IMR-90 (cell line): ENCODE measurements around the gene TAS2R40. TPM values are rescaled to one million over a fixed set of nuclear protein-coding genes. Genes with fewer than 3 reads are reported as not detected.

Experiments used
- ATAC-seq: fragments of 200-7000 bp; cut with Tn5 transposase; 2 replicates; pipeline ENCODE4 v1.9.1; 2020; ENCODE audit warnings: low read depth, mild to moderate bottlenecking, moderate library complexity
- BruUV-seq: library from RNA; stranded (reverse); fragments of 400-500 nt; replicated peaks from 2 replicates; lab custom pipeline; 2021; lab: Mats Ljungman, UMichigan
- CTCF ChIA-PET: fragments of 300-600 bp; formaldehyde crosslinking; extraction: SDS; loops from one replicate; lab custom pipeline; 2021; ENCODE audit warnings: antibody characterized with exemption; lab: Yijun Ruan, JAX
- POLR2A ChIA-PET: fragments of 300-600 bp; sonication (Branson Sonifier 250); formaldehyde crosslinking; loops from one replicate; lab custom pipeline; 2022; ENCODE audit warnings: antibody characterized with exemption; ENCODE audit not compliant: unreplicated experiment; lab: Charles Lee
- DNase-seq: peaks from one replicate; pipeline ENCODE4 v3.0.0; 2013
- H2AFZ ChIP-seq: replicated peaks from 2 replicates; pipeline ENCODE3; 2013; ENCODE audit warnings: low read length, mild to moderate bottlenecking; ENCODE audit not compliant: poor library complexity
- H2AK5ac ChIP-seq: 2 replicates; pipeline ENCODE4 v1.6.1; 2013; ENCODE audit warnings: low read depth, low read length, inconsistent platforms
- H2AK9ac ChIP-seq: replicated peaks from 2 replicates; pipeline ENCODE3; 2013; ENCODE audit warnings: mild to moderate bottlenecking, low read depth, low read length, moderate library complexity; ENCODE audit not compliant: poor library complexity
- H2BK120ac ChIP-seq: 2 replicates; pipeline ENCODE4 v1.6.1; 2013; ENCODE audit warnings: low read depth, low read length, inconsistent platforms
- H2BK15ac ChIP-seq: 3 replicates; pipeline ENCODE4 v1.6.1; 2013; ENCODE audit warnings: low read depth, low read length, inconsistent platforms
- H2BK20ac ChIP-seq: 2 replicates; pipeline ENCODE4 v1.6.1; 2013; ENCODE audit warnings: low read depth, mild to moderate bottlenecking, inconsistent platforms, low read length, moderate library complexity
- H2BK5ac ChIP-seq: 2 replicates; pipeline ENCODE4 v1.6.1; 2013; ENCODE audit warnings: mild to moderate bottlenecking, low read depth, low read length, inconsistent platforms; ENCODE audit not compliant: poor library complexity, severe bottlenecking
- H3K14ac ChIP-seq: replicated peaks from 2 replicates; pipeline ENCODE4 v1.6.1; 2013; ENCODE audit warnings: low read depth, low read length, inconsistent platforms
- H3K18ac ChIP-seq: 2 replicates; pipeline ENCODE4 v1.6.1; 2013; ENCODE audit warnings: low read depth, low read length, control low read depth
- H3K23ac ChIP-seq: 2 replicates; pipeline ENCODE4 v1.6.1; 2013; ENCODE audit warnings: low read depth, low read length, inconsistent platforms
- H3K27ac ChIP-seq: 2 replicates; pipeline ENCODE4 v1.5.1; 2013; ENCODE audit warnings: mild to moderate bottlenecking, control low read depth, low read length; ENCODE audit not compliant: insufficient read depth
- H3K27me3 ChIP-seq: 2 replicates; pipeline ENCODE4 v1.6.1; 2013; ENCODE audit warnings: low read length; ENCODE audit not compliant: control insufficient read depth, insufficient read depth
- H3K36me3 ChIP-seq: 2 replicates; pipeline ENCODE4 v1.6.1; 2013; ENCODE audit warnings: low read length, mixed read lengths; ENCODE audit not compliant: control insufficient read depth, insufficient read depth
- H3K4ac ChIP-seq: 2 replicates; pipeline ENCODE4 v1.6.1; 2013; ENCODE audit warnings: low read depth, low read length, inconsistent platforms
- H3K4me1 ChIP-seq: 2 replicates; pipeline ENCODE4 v1.6.1; 2013; ENCODE audit warnings: low read length, mixed read lengths; ENCODE audit not compliant: control insufficient read depth, insufficient read depth
- H3K4me2 ChIP-seq: 2 replicates; pipeline ENCODE4 v1.6.1; 2013; ENCODE audit warnings: low read depth, mild to moderate bottlenecking, control low read depth, low read length, moderate library complexity
- H3K4me3 ChIP-seq: 2 replicates; pipeline ENCODE4 v1.5.1; 2013; ENCODE audit warnings: low read depth, mild to moderate bottlenecking, control low read depth, low read length, moderate library complexity; ENCODE audit not compliant: insufficient read depth
- H3K56ac ChIP-seq: 2 replicates; pipeline ENCODE4 v1.6.1; 2013; ENCODE audit warnings: low read length, inconsistent platforms; ENCODE audit not compliant: insufficient read depth; ENCODE audit errors: extremely low read depth
- H3K79me1 ChIP-seq, 2 experiments: 2 replicates each; pipeline ENCODE4 v1.6.1; 2013; ENCODE audit warnings: low read length in 2 of 2, inconsistent platforms in 1 of 2, low read depth in 1 of 2
- H3K9ac ChIP-seq: 2 replicates; pipeline ENCODE4 v1.6.1; 2013; ENCODE audit warnings: low read depth, low read length, control low read depth
- H3K9me1 ChIP-seq: 2 replicates; pipeline ENCODE4 v1.6.1; 2013; ENCODE audit warnings: low read length, inconsistent platforms; ENCODE audit not compliant: insufficient read depth
- H3K9me3 ChIP-seq: 2 replicates; pipeline ENCODE4 v1.6.1; 2013; ENCODE audit warnings: low read length; ENCODE audit not compliant: control insufficient read depth, insufficient read depth
- H4K20me1 ChIP-seq: 2 replicates; pipeline ENCODE4 v1.6.1; 2013; ENCODE audit warnings: low read length, inconsistent platforms; ENCODE audit not compliant: insufficient read depth
- H4K5ac ChIP-seq: 2 replicates; pipeline ENCODE4 v1.6.1; 2013; ENCODE audit warnings: mild to moderate bottlenecking, low read depth, low read length, control low read depth
- H4K8ac ChIP-seq, 2 experiments: 2 replicates each; pipeline ENCODE4 v1.6.1; 2013; ENCODE audit warnings: low read depth in 2 of 2, low read length in 2 of 2, control low read depth in 1 of 2, inconsistent platforms in 1 of 2
- H4K91ac ChIP-seq: 2 replicates; pipeline ENCODE4 v1.6.1; 2013; ENCODE audit warnings: low read depth, low read length, inconsistent platforms; ENCODE audit not compliant: insufficient read depth
- FOS ChIP-seq: fragments of 150-350 bp; IDR thresholded peaks from 2 replicates; pipeline ENCODE4 v1.6.1; 2016; ENCODE audit warnings: low read depth, low read length
- MXI1 ChIP-seq: IDR thresholded peaks from 2 replicates; pipeline ENCODE4 v1.6.1; 2012; ENCODE audit warnings: low read depth, mild to moderate bottlenecking, low read length, moderate library complexity, borderline replicate concordance
- RAD21 ChIP-seq: IDR thresholded peaks from 2 replicates; pipeline ENCODE4 v1.6.1; 2012; ENCODE audit warnings: low read length, improper control_type of control experiment
- WGBS, 2 experiments: methylation state at CpG; one replicate each; pipeline versions ENCODE4 v1.1.5 to v1.1.7; 2013; ENCODE audit warnings: missing lambda C conversion rate in 2 of 2; ENCODE audit not compliant: insufficient read length in 1 of 2; ENCODE audit errors: extremely low coverage in 2 of 2; 5-methylcytosine and 5-hydroxymethylcytosine counted together
- dilution Hi-C: fragments of 300-500 bp; cut with HindIII; formaldehyde crosslinking; loops from one replicate; pipeline ENCODE4 v1.14.3; 2018; ENCODE audit warnings: low sequenced_read_pairs; ENCODE audit not compliant: unreplicated experiment
- in situ Hi-C: fragments of 300-500 bp; cut with MboI; formaldehyde crosslinking; loops from 3 replicates; pipeline ENCODE4 v1.14.3; 2019; ENCODE audit warnings: low sequenced_read_pairs, inconsistent platforms, mixed read lengths
- intact Hi-C: fragments of 100-400 bp; cut with micrococcal nuclease; formaldehyde crosslinking; loops from 2 replicates; pipeline ENCODE4 v1.10.0; 2022
- polyA plus RNA-seq, 3 experiments: library from polyadenylated mRNA; depleted of rRNA; stranded (reverse); fragments of >200 nt; gene quantifications; 2 replicates each; pipeline ENCODE4 v1.2.3, GENCODE V29; 2012; ENCODE audit warnings: low replicate concordance in 1 of 3
- total RNA-seq: library from RNA; depleted of rRNA; stranded (reverse); fragments of >200 nt; gene quantifications from 2 replicates; pipeline ENCODE4 v1.2.3, GENCODE V29; 2012
- TF ChIP-seq, protein P1 (sequence below): conservative IDR thresholded peaks from 2 replicates; pipeline ENCODE4 v1.5.1; 2012; ENCODE audit warnings: mild to moderate bottlenecking, low read depth, low read length, improper control_type of control experiment

The TAS2R40 gene
- total and polyA plus RNA-seq, 2 of the 4 experiments (the other 2 are of a cell fraction), result not detected

DNA sequence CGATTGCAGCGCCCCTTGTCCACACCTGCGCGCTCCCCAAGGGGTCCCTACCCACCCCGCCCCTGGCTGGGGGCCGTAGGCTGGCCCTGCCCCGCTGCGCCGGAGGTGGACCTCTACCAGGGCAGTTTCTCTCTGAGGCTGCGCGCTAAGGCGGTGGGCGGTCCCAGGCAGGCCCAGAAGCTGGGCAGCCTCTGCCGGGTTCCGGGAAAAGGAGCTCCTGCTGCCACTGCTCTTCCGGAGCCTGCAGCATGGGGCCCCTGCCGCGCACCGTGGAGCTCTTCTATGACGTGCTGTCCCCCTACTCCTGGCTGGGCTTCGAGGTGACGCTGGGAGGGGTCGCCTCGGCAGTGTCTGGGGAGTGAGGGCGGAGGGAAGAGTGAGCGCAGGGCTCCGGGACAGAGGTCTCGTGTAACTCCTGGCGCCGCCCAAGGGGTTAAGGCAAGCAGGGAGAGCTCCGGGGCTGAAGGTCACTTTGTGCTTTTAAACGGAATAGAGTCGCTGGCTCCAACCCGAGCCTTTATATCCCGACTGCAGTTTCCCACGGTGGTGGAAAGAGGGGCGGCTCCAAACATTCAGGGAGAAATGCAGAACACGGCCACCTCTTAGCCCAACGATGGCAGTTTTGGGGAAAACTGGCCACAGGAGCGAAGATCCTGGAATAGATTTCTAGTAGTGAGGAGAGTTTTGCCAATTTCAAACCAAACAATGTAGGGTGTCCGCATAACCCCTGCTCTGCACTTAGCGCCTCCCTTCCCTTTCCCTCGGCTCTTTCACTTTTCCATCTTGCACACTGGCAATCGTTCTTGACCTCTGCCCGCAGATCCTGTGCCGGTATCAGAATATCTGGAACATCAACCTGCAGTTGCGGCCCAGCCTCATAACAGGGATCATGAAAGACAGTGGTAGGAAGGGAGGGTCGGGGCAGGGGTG lies 41.7 kb downstream of the TAS2R40 start, which contains the start of gene GSTK1:
TSS of gene GSTK1 (plus strand) at position 176 of the 930 bp plus-strand sequence. CDS start at position 249, 73 bp downstream.
- Histone ChIP-seq H3K36me3 (peaks cover 12% of the 10 kb centered on the region), H3K9me1 (peaks cover 4% of the 10 kb centered on the region; the same call in 1 of the 2 replicates), H3K4me3 (peak within 1 kb of the TSS; percentile 97), H2BK5ac (peak within 1 kb of the TSS; percentile 82), H2AFZ (peak within 1 kb of the TSS; percentile 100), H4K91ac (peak within 1 kb of the TSS; percentile 95), H2AK9ac (peak within 1 kb of the TSS; percentile 97), H3K27ac (peak within 1 kb of the TSS; percentile 97), H3K56ac (peak within 1 kb of the TSS; percentile 77), H3K9ac (peak within 1 kb of the TSS; percentile 98), H3K79me1 (peaks cover 0 to 17% of the 10 kb centered on the region in 2 experiments), H3K9me3 (no peaks in the 10 kb centered on the region), H3K18ac (peak within 1 kb of the TSS; percentile 89), H2BK120ac (peak within 1 kb of the TSS; percentile 78; the same call in 1 of the 2 replicates), H3K4me2 (peak within 1 kb of the TSS; percentile 88), H4K5ac (peak within 1 kb of the TSS; percentile 97), H3K23ac (peak within 1 kb of the TSS; percentile 26), H3K4ac (peak within 1 kb of the TSS; percentile 97), H3K14ac (peak within 1 kb of the TSS; percentile 90), H4K8ac (peak within 1 kb of the TSS; percentile 92 to 96), H3K4me1 (peaks cover 2% of the 10 kb centered on the region), H3K27me3 (no peaks in the 10 kb centered on the region), H2BK15ac (peak within 1 kb of the TSS; percentile 79; the same call in 1 of the 3 replicates), H4K20me1 (no peaks in the 10 kb centered on the region), H2AK5ac (peak within 1 kb of the TSS; percentile 27; the same call in 1 of the 2 replicates), H2BK20ac (no peak within 1 kb of the TSS)
- intact Hi-C loops (no loop called here), dilution Hi-C loops (no loop called here), in situ Hi-C loops (no loop called here)
- DNase-seq (peak; percentile 54), ATAC-seq (peak; percentile 99)
- TF ChIP-seq FOS (no peak), MXI1 (peak; percentile 48; the same call in 1 of the 2 replicates), RAD21 (no peak)
- TF ChIP-seq, protein P1, sequence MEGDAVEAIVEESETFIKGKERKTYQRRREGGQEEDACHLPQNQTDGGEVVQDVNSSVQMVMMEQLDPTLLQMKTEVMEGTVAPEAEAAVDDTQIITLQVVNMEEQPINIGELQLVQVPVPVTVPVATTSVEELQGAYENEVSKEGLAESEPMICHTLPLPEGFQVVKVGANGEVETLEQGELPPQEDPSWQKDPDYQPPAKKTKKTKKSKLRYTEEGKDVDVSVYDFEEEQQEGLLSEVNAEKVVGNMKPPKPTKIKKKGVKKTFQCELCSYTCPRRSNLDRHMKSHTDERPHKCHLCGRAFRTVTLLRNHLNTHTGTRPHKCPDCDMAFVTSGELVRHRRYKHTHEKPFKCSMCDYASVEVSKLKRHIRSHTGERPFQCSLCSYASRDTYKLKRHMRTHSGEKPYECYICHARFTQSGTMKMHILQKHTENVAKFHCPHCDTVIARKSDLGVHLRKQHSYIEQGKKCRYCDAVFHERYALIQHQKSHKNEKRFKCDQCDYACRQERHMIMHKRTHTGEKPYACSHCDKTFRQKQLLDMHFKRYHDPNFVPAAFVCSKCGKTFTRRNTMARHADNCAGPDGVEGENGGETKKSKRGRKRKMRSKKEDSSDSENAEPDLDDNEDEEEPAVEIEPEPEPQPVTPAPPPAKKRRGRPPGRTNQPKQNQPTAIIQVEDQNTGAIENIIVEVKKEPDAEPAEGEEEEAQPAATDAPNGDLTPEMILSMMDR, result no peak
- WGBS, 2 experiments, result 3% methylated on average over 17 of the region's 48 CpGs; no CpG with 5 or more reads in 1 of the 2 experiments
- ChIA-PET CTCF (interaction anchor here (1.2 to 1.6 kb wide), 3 partner anchors 23 to 143 kb away, joined by 3 to 10 read pairs (median 8); no protein-coding TSS in a partner anchor), POLR2A (interaction anchor here (0.7 to 0.9 kb wide), 2 partner anchors 24 to 834 kb away, joined by 3 to 4 read pairs; partner anchors contain the start of gene CASP2)
- BruUV-seq, result no TSS peak
